Neural progenitor cell (in vitro differentiated cells): Measurements from ENCODE around the gene MTG2. TPM values are rescaled to one million over a fixed set of nuclear protein-coding genes. Genes with fewer than 3 reads are reported as not detected.

Experiments used
- DNase-seq: peaks from one replicate; pipeline ENCODE4 v3.0.0-alpha.2; 2016; ENCODE audit warnings: low spot score
- H2AFZ ChIP-seq: fragments of 200-600 bp; sonication (generic); replicated peaks from 2 replicates; pipeline ENCODE4 v1.6.1; 2016; ENCODE audit warnings: antibody characterized with exemption
- H3F3A ChIP-seq: fragments of 200-600 bp; sonication (generic); 2 replicates; pipeline ENCODE4 v1.6.1; 2016; ENCODE audit warnings: antibody characterized with exemption, low read depth
- H3K27ac ChIP-seq: fragments of 200-600 bp; sonication (generic); 2 replicates; pipeline ENCODE4 v1.5.1; 2016; ENCODE audit warnings: mild to moderate bottlenecking
- H3K27me3 ChIP-seq: fragments of 200-600 bp; sonication (generic); 2 replicates; pipeline ENCODE4 v1.6.1; 2016; ENCODE audit warnings: mild to moderate bottlenecking, moderate library complexity
- H3K36me3 ChIP-seq: fragments of 200-600 bp; sonication (generic); 2 replicates; pipeline ENCODE4 v1.5.1; 2016
- H3K4me1 ChIP-seq: fragments of 200-600 bp; sonication (generic); 2 replicates; pipeline ENCODE4 v1.6.1; 2016; ENCODE audit warnings: mixed run types
- H3K4me2 ChIP-seq: fragments of 200-600 bp; sonication (generic); 2 replicates; pipeline ENCODE4 v1.6.1; 2016
- H3K4me3 ChIP-seq: fragments of 200-600 bp; sonication (generic); 2 replicates; pipeline ENCODE4 v1.5.1; 2016
- H3K79me2 ChIP-seq: fragments of 200-600 bp; sonication (generic); 2 replicates; pipeline ENCODE4 v1.6.1; 2016; ENCODE audit warnings: low read depth
- H3K9ac ChIP-seq: fragments of 200-600 bp; sonication (generic); 2 replicates; pipeline ENCODE4 v1.6.1; 2016
- H3K9me3 ChIP-seq: fragments of 200-600 bp; sonication (generic); 2 replicates; pipeline ENCODE4 v1.5.1; 2016; ENCODE audit warnings: low read depth
- H4K20me1 ChIP-seq: fragments of 200-600 bp; sonication (generic); 2 replicates; pipeline ENCODE4 v1.6.1; 2016; ENCODE audit warnings: low read depth
- H3K27ac Mint-ChIP-seq: 3 replicates; pipeline ENCODE4 v1.8.0; 2021; ENCODE audit warnings: mixed read lengths
- H3K27me3 Mint-ChIP-seq: 2 replicates; pipeline ENCODE4 v1.8.0; 2022; ENCODE audit warnings: low read depth, mild to moderate bottlenecking, inconsistent platforms, moderate library complexity, mixed read lengths; ENCODE audit not compliant: insufficient read depth
- H3K36me3 Mint-ChIP-seq: 3 replicates; pipeline ENCODE4 v1.8.0; 2021; ENCODE audit warnings: mixed read lengths
- H3K4me1 Mint-ChIP-seq: 3 replicates; pipeline ENCODE4 v1.8.0; 2021; ENCODE audit warnings: mixed read lengths
- H3K4me3 Mint-ChIP-seq: 3 replicates; pipeline ENCODE4 v1.8.0; 2021; ENCODE audit warnings: mild to moderate bottlenecking, moderate library complexity, mixed read lengths
- H3K9me3 Mint-ChIP-seq: 3 replicates; pipeline ENCODE4 v1.8.0; 2020; ENCODE audit warnings: mixed read lengths
- EZH2 ChIP-seq: fragments of 200-600 bp; sonication (generic); IDR thresholded peaks from 2 replicates; pipeline ENCODE4 v1.6.1; 2017; ENCODE audit warnings: antibody characterized with exemption, mild to moderate bottlenecking, moderate library complexity
- EZH2phosphoT487 ChIP-seq: fragments of 200-600 bp; sonication (generic); IDR thresholded peaks from 2 replicates; pipeline ENCODE4 v1.6.1; 2017; ENCODE audit warnings: antibody characterized with exemption
- total RNA-seq: library from RNA; depleted of rRNA; stranded (reverse); fragments of >200 nt; gene quantifications from 2 replicates; pipeline ENCODE4 v1.2.3, GENCODE V29; 2015; ENCODE audit warnings: low replicate concordance
- TF ChIP-seq, protein P1 (sequence below): fragments of 200-600 bp; sonication (generic); IDR thresholded peaks from 2 replicates; pipeline ENCODE4 v1.5.1; 2017; ENCODE audit warnings: antibody characterized with exemption, mild to moderate bottlenecking

Gene MTG2
- total RNA-seq, 1 donor from 2014 or later = 16.2 TPM

- Histone ChIP-seq H2AFZ (no peak overlapping the region), H4K20me1 (peaks cover 13% of the 10 kb centered on the region), H3K4me1 (no peaks in the 10 kb centered on the region), H3K4me3 (no peak overlapping the region), H3K27ac (no peak overlapping the region), H3F3A (no peaks in the 10 kb centered on the region), H3K9me3 (no peaks in the 10 kb centered on the region), H3K9ac (no peak overlapping the region), H3K79me2 (peaks cover 11% of the 10 kb centered on the region), H3K4me2 (no peak overlapping the region), H3K36me3 (no peaks in the 10 kb centered on the region), H3K27me3 (no peaks in the 10 kb centered on the region)
- Mint-ChIP-seq H3K4me3 (no peak overlapping the region), H3K27ac (no peak overlapping the region), H3K4me1 (no peaks in the 10 kb centered on the region), H3K9me3 (no peaks in the 10 kb centered on the region), H3K36me3 (peaks cover 11% of the 10 kb centered on the region), H3K27me3 (peaks cover 2% of the 10 kb centered on the region)
- no peak for DNase-seq
- TF ChIP-seq EZH2phosphoT487 (no peak), EZH2 (no peak)
- TF ChIP-seq, protein P1, sequence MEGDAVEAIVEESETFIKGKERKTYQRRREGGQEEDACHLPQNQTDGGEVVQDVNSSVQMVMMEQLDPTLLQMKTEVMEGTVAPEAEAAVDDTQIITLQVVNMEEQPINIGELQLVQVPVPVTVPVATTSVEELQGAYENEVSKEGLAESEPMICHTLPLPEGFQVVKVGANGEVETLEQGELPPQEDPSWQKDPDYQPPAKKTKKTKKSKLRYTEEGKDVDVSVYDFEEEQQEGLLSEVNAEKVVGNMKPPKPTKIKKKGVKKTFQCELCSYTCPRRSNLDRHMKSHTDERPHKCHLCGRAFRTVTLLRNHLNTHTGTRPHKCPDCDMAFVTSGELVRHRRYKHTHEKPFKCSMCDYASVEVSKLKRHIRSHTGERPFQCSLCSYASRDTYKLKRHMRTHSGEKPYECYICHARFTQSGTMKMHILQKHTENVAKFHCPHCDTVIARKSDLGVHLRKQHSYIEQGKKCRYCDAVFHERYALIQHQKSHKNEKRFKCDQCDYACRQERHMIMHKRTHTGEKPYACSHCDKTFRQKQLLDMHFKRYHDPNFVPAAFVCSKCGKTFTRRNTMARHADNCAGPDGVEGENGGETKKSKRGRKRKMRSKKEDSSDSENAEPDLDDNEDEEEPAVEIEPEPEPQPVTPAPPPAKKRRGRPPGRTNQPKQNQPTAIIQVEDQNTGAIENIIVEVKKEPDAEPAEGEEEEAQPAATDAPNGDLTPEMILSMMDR = no peak
Measured at GRCh38 chr20:62162765-62163484, 19.9 kb upstream of the MTG2 start.

GRCh38 chr20:62163485-62163865 lies 19.4 kb upstream of the MTG2 start:
- Mint-ChIP-seq H3K36me3 (peaks cover 11% of the 10 kb centered on the region), H3K4me3 (no peak overlapping the region), H3K27me3 (peaks cover 2% of the 10 kb centered on the region), H3K9me3 (no peaks in the 10 kb centered on the region), H3K27ac (no peak overlapping the region), H3K4me1 (no peaks in the 10 kb centered on the region)
- no peak overlapping the region for H3K4me3 ChIP-seq
- no peaks in the 10 kb centered on the region for H3K4me1 ChIP-seq
- H3K4me2 ChIP-seq = no peak overlapping the region
- no peak for TF ChIP-seq EZH2
- peaks cover 5% of the 10 kb centered on the region for H3K79me2 ChIP-seq
- no peak overlapping the region for H2AFZ ChIP-seq
- no peak for DNase-seq
- peaks cover 8% of the 10 kb centered on the region for H4K20me1 ChIP-seq
- H3K27me3 ChIP-seq = no peaks in the 10 kb centered on the region
- H3K27ac ChIP-seq = no peak overlapping the region
- no peaks in the 10 kb centered on the region for H3K36me3 ChIP-seq
- no peaks in the 10 kb centered on the region for H3K9me3 ChIP-seq
- H3K9ac ChIP-seq = no peak overlapping the region
- H3F3A ChIP-seq = no peaks in the 10 kb centered on the region

DNA sequence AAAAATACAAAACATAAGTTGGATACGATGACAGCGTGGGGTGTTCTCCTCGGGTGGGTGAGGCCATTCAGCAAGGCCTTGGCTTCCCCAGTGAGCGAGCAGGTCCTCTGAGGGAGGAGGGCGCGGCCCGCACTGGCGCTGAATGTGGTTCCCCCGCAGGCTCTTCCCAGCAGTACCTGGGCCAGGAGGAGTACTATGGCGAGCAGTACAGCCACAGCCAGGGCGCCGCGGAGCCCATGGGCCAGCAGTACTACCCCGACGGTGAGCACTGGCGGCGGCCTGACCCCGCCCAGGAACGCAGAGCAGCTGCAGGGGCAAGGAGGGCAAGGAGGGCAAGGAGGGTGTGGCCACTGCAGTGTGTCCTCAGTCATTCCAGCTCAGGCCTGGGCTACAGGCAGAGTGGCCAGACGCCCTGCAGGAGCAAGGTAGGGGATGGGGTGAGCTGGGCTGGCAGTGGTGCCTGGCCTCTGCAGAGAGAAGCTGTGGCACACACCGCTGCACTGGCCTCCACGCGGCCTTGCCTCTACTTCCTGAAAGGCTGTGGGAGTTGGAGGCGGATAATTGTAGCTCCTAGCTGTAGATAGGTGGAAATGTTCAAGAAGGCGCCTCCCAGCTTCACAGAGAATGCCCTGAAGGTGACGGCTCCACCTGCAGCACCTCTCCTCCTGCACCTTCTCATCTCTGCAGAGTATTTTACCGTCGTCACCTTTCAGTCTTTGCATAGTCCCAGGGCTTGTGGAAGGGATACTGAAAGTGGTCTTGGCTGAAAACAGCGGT lies 18.7 kb upstream of the MTG2 start:
- no peak overlapping the region for H3K4me3 ChIP-seq
- TF ChIP-seq, protein P1 = no peak
- TF ChIP-seq EZH2phosphoT487 (no peak), EZH2 (no peak)

More for the DNA sequence above, 18.7 kb upstream of the MTG2 start:
- DNase-seq = no peak
- H3K27me3 ChIP-seq = no peaks in the 10 kb centered on the region
- H4K20me1 ChIP-seq = peaks cover 4% of the 10 kb centered on the region
- no peaks in the 10 kb centered on the region for H3F3A ChIP-seq
- no peaks in the 10 kb centered on the region for H3K79me2 ChIP-seq
- no peak overlapping the region for H3K9ac ChIP-seq
- peak overlapping the region; percentile 13 for H3K4me3 Mint-ChIP-seq
- no peaks in the 10 kb centered on the region for H3K9me3 Mint-ChIP-seq
- H3K27me3 Mint-ChIP-seq = peaks cover 2% of the 10 kb centered on the region
- H3K27ac Mint-ChIP-seq = no peak overlapping the region
- peaks cover 8% of the 10 kb centered on the region for H3K36me3 Mint-ChIP-seq
- H3K4me1 Mint-ChIP-seq = no peaks in the 10 kb centered on the region
- H3K4me1 ChIP-seq = no peaks in the 10 kb centered on the region
- H3K27ac ChIP-seq = no peak overlapping the region
- no peak overlapping the region for H2AFZ ChIP-seq
- no peaks in the 10 kb centered on the region for H3K9me3 ChIP-seq
- no peak overlapping the region for H3K4me2 ChIP-seq
- no peaks in the 10 kb centered on the region for H3K36me3 ChIP-seq
